ENCODE measurements around the gene OST4.

- no peak for TF ChIP-seq CTCF (IDR thresholded peaks at IDR 0.05)
- TF ChIP-seq EP300 (IDR thresholded peaks at IDR 0.05): no peak
Measured at GRCh38 chr2:27095427-27095744, 23.9 kb upstream of the OST4 start.

Data from tibial nerve (tissue), 4 donors.